GM23248 (cell line): Measurements from ENCODE around the gene FSTL4. TPM values are rescaled to one million over a fixed set of nuclear protein-coding genes. Genes with fewer than 3 reads are reported as not detected.

ENCODE experiments used
- DNase-seq: peaks from one replicate; pipeline ENCODE4 v3.0.0-alpha.2; 2015
- H2AFZ ChIP-seq: fragments of 200-600 bp; sonication (generic); 2 replicates; pipeline ENCODE4 v1.6.1; 2016; ENCODE audit warnings: antibody characterized with exemption
- H3F3A ChIP-seq: fragments of 200-600 bp; sonication (generic); 2 replicates; pipeline ENCODE4 v1.6.1; 2016; ENCODE audit warnings: mild to moderate bottlenecking, antibody characterized with exemption, mixed run types; ENCODE audit not compliant: insufficient read depth
- H3K27ac ChIP-seq: fragments of 200-600 bp; sonication (generic); 2 replicates; pipeline ENCODE4 v1.5.1; 2016; ENCODE audit warnings: mild to moderate bottlenecking
- H3K27me3 ChIP-seq: fragments of 200-600 bp; sonication (generic); replicated peaks from 2 replicates; pipeline ENCODE4 v1.6.1; 2016; ENCODE audit warnings: mild to moderate bottlenecking; ENCODE audit not compliant: insufficient read depth
- H3K36me3 ChIP-seq: fragments of 200-600 bp; sonication (generic); 2 replicates; pipeline ENCODE4 v1.6.1; 2016; ENCODE audit warnings: low read depth, mild to moderate bottlenecking
- H3K4me1 ChIP-seq: fragments of 200-600 bp; sonication (generic); 2 replicates; pipeline ENCODE4 v1.6.1; 2016; ENCODE audit warnings: mild to moderate bottlenecking; ENCODE audit not compliant: insufficient read depth
- H3K4me2 ChIP-seq: fragments of 200-600 bp; sonication (generic); one replicate; pipeline ENCODE4 v1.6.1; 2016; ENCODE audit warnings: mild to moderate bottlenecking; ENCODE audit not compliant: unreplicated experiment
- H3K4me3 ChIP-seq: fragments of 200-600 bp; sonication (generic); 2 replicates; pipeline ENCODE4 v1.5.1; 2016; ENCODE audit warnings: mild to moderate bottlenecking
- H3K79me2 ChIP-seq: fragments of 200-600 bp; sonication (generic); 2 replicates; pipeline ENCODE4 v1.6.1; 2016; ENCODE audit warnings: mild to moderate bottlenecking; ENCODE audit not compliant: insufficient read depth
- H3K9ac ChIP-seq: fragments of 200-600 bp; sonication (generic); 2 replicates; pipeline ENCODE4 v1.6.1; 2016; ENCODE audit warnings: mild to moderate bottlenecking
- H3K9me2 ChIP-seq: fragments of 200-600 bp; sonication (generic); 2 replicates; pipeline ENCODE4 v1.6.1; 2016; ENCODE audit warnings: mixed run types, mild to moderate bottlenecking, moderate library complexity; ENCODE audit not compliant: insufficient read depth
- H3K9me3 ChIP-seq: fragments of 200-600 bp; sonication (generic); one replicate; pipeline ENCODE4 v1.6.1; 2017; ENCODE audit warnings: low read depth
- H4K20me1 ChIP-seq: fragments of 200-600 bp; sonication (generic); 2 replicates; pipeline ENCODE4 v1.6.0; 2016; ENCODE audit not compliant: insufficient read depth
- EZH2 ChIP-seq: fragments of 200-600 bp; sonication (generic); IDR thresholded peaks from 2 replicates; pipeline ENCODE4 v1.6.1; 2018; ENCODE audit warnings: antibody characterized with exemption, mild to moderate bottlenecking; ENCODE audit not compliant: insufficient read depth, poor library complexity, severe bottlenecking
- EZH2phosphoT487 ChIP-seq: fragments of 200-600 bp; sonication (generic); IDR thresholded peaks from 2 replicates; pipeline ENCODE4 v1.6.1; 2018; ENCODE audit warnings: antibody characterized with exemption, moderate library complexity, mild to moderate bottlenecking, low read depth; ENCODE audit not compliant: insufficient read depth
- WGBS, 2 experiments: methylation state at CpG; one replicate each; pipeline ENCODE4 v1.1.6; 2015 to 2017; ENCODE audit warnings: low lambda C conversion rate in 2 of 2, low coverage in 1 of 2; ENCODE audit errors: missing lambda C conversion rate in 2 of 2; 5-methylcytosine and 5-hydroxymethylcytosine counted together
- in situ Hi-C: fragments of 300-500 bp; cut with MboI; formaldehyde crosslinking; loops from 2 replicates; pipeline ENCODE4 v1.15.0; 2020
- polyA plus RNA-seq: library from polyadenylated mRNA; unstranded; fragments of >200 nt; fragmentation: Nextera tagmentation; extraction: Ambion mirVana; gene quantifications from 2 replicates; pipeline ENCODE4 v1.2.1, GENCODE V29; 2016
- total RNA-seq: library from RNA; depleted of rRNA; stranded (reverse); fragments of >200 nt; shearing (Covaris generic); gene quantifications from 2 replicates; pipeline ENCODE4 v1.2.3, GENCODE V29; 2014

Gene FSTL4
- total and polyA plus RNA-seq, 2 experiments from 2014 or later, result not detected

- in situ Hi-C loops, result no loop called here
- Histone ChIP-seq H3F3A (no peaks in the 10 kb centered on the region), H3K9ac (no peak overlapping the region), H3K4me3 (no peak overlapping the region), H3K9me3 (no peaks in the 10 kb centered on the region), H3K36me3 (no peaks in the 10 kb centered on the region), H3K4me1 (no peaks in the 10 kb centered on the region), H3K79me2 (no peaks in the 10 kb centered on the region), H2AFZ (no peak overlapping the region), H3K4me2 (no peak overlapping the region), H3K9me2 (no peaks in the 10 kb centered on the region), H3K27me3 (peaks cover 5% of the 10 kb centered on the region; the same call in 1 of the 2 replicates), H3K27ac (no peak overlapping the region), H4K20me1 (no peaks in the 10 kb centered on the region)
- 41 to 50% methylated on average over 6 of the region's 6 CpGs for WGBS, 2 experiments
- DNase-seq, result no peak
- TF ChIP-seq EZH2, result no peak
- no peak for TF ChIP-seq EZH2phosphoT487
Measured at GRCh38 chr5:133554279-133554678, 58.1 kb downstream of the FSTL4 start.

- H4K20me1 ChIP-seq, result no peaks in the 10 kb centered on the region
- no peaks in the 10 kb centered on the region for H3K9me2 ChIP-seq
- TF ChIP-seq EZH2, result no peak
- TF ChIP-seq EZH2phosphoT487, result no peak
- DNase-seq, result peak; percentile 69
- 19 to 20% methylated on average over 12 to 13 of the region's 13 CpGs for WGBS, 2 experiments
- no peak overlapping the region for H2AFZ ChIP-seq
- no peaks in the 10 kb centered on the region for H3K79me2 ChIP-seq
- H3K4me1 ChIP-seq, result no peaks in the 10 kb centered on the region
- no peaks in the 10 kb centered on the region for H3F3A ChIP-seq
- no peaks in the 10 kb centered on the region; the same call in 1 of the 2 replicates for H3K27me3 ChIP-seq
- H3K9me3 ChIP-seq, result no peaks in the 10 kb centered on the region
- no peak overlapping the region for H3K9ac ChIP-seq
- H3K27ac ChIP-seq, result no peak overlapping the region
- no peaks in the 10 kb centered on the region for H3K36me3 ChIP-seq
- H3K4me3 ChIP-seq, result no peak overlapping the region
- in situ Hi-C loops, result no loop called here
- H3K4me2 ChIP-seq, result no peak overlapping the region
Measured at GRCh38 chr5:133552925-133553525, 59.3 kb downstream of the FSTL4 start.

- Histone ChIP-seq H3K9me2 (no peaks in the 10 kb centered on the region), H2AFZ (no peak overlapping the region), H3K27ac (no peak overlapping the region), H3K4me1 (no peaks in the 10 kb centered on the region), H3K9ac (no peak overlapping the region), H3K4me2 (no peak overlapping the region), H3K36me3 (no peaks in the 10 kb centered on the region), H3K4me3 (no peak overlapping the region), H3K9me3 (no peaks in the 10 kb centered on the region), H3K27me3 (peaks cover 4% of the 10 kb centered on the region), H3F3A (no peaks in the 10 kb centered on the region), H3K79me2 (no peaks in the 10 kb centered on the region), H4K20me1 (no peaks in the 10 kb centered on the region)
- TF ChIP-seq EZH2phosphoT487, result no peak
- no peak for TF ChIP-seq EZH2
- in situ Hi-C loops, result no loop called here
- DNase-seq, result no peak
- 11 to 22% methylated on average over 1 of the region's 1 CpG for WGBS, 2 experiments
Measured at GRCh38 chr5:133546500-133546899, 65.8 kb downstream of the FSTL4 start.

- no peaks in the 10 kb centered on the region for H3K9me3 ChIP-seq
- H3K9me2 ChIP-seq, result no peaks in the 10 kb centered on the region
- no peak overlapping the region for H3K4me2 ChIP-seq
- TF ChIP-seq EZH2phosphoT487, result no peak
- TF ChIP-seq EZH2, result no peak
- no peaks in the 10 kb centered on the region for H4K20me1 ChIP-seq
- H3K9ac ChIP-seq, result no peak overlapping the region
- no peak overlapping the region for H3K4me3 ChIP-seq
- H3K36me3 ChIP-seq, result no peaks in the 10 kb centered on the region
- DNase-seq, result no peak
- 12 to 18% methylated on average over 3 of the region's 3 CpGs for WGBS, 2 experiments
- H2AFZ ChIP-seq, result no peak overlapping the region
- H3K27ac ChIP-seq, result no peak overlapping the region
- no peaks in the 10 kb centered on the region for H3K79me2 ChIP-seq
- in situ Hi-C loops, result no loop called here
- H3K4me1 ChIP-seq, result no peaks in the 10 kb centered on the region
- peaks cover 7% of the 10 kb centered on the region; the same call in 1 of the 2 replicates for H3K27me3 ChIP-seq
- H3F3A ChIP-seq, result no peaks in the 10 kb centered on the region
Measured at GRCh38 chr5:133544346-133544745, 68.0 kb downstream of the FSTL4 start.

GRCh38 chr5:133539818-133540217 lies 72.5 kb downstream of the FSTL4 start:
- no peak overlapping the region for H3K9ac ChIP-seq
- no peaks in the 10 kb centered on the region for H3K79me2 ChIP-seq
- H3K4me3 ChIP-seq, result no peak overlapping the region
- H3K36me3 ChIP-seq, result no peaks in the 10 kb centered on the region
- no peak for TF ChIP-seq EZH2
- no peak for TF ChIP-seq EZH2phosphoT487
- H4K20me1 ChIP-seq, result no peaks in the 10 kb centered on the region
- in situ Hi-C loops, result no loop called here
- H3K27ac ChIP-seq, result no peak overlapping the region
- H3K9me2 ChIP-seq, result no peaks in the 10 kb centered on the region
- no peak for DNase-seq
- peaks cover 19% of the 10 kb centered on the region for H3K27me3 ChIP-seq
- H2AFZ ChIP-seq, result no peak overlapping the region
- no peaks in the 10 kb centered on the region for H3K9me3 ChIP-seq
- no peak overlapping the region for H3K4me2 ChIP-seq
- 28 to 33% methylated on average over 1 of the region's 1 CpG for WGBS, 2 experiments
- H3K4me1 ChIP-seq, result no peaks in the 10 kb centered on the region
- H3F3A ChIP-seq, result no peaks in the 10 kb centered on the region
